ENCODE data around the gene HOXD10.

Gene HOXD10

DNA sequence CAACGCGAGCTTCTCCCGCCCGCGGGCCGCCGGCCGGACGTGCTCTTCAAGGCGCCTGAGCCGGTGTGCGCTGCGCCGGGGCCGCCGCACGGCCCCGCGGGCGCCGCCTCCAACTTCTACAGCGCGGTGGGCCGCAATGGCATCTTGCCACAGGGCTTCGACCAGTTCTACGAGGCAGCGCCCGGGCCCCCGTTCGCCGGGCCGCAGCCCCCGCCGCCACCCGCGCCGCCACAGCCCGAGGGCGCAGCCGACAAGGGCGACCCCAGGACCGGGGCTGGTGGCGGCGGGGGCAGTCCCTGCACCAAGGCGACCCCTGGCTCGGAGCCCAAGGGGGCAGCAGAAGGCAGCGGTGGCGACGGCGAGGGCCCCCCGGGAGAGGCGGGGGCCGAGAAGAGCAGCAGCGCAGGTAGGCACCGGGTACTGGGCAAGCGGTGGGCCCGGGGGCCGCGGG, 8.8 kb upstream of the HOXD10 start:
- no peak for DNase-seq (ENCODE audit: low spot score)

DNA sequence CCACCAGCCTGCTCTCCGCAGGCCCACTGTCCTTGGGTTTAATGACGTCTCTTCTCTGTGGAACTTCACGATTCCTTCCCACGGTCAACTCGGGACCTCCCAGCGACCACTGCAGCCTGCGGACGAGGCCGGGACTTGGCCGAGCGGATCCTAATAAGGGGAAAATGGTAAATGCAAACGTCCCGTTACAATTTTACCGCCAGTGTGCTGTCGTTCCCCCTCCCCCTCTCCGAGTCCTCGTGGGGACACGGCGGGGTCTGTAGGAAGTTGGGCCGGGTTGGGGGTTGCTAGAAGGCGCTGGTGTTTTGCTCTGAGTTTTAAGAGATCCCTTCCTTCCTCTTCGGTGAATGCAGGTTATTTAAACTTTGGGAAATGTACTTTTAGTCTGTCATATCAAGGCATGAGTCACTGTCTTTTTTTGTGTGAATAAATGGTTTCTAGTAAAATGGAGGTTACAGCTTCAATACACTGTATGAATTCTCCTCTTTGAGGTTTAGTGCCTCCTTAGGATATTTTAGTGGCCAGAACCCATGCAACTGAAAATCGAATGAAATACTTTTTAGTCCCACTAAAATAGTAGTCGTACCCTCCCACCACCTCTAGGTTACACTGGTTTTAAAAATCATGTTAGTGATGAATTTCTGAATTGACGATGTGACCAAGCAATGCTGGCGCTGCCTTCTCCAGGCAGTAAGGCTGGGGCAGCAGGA, 7.2 kb upstream of the HOXD10 start:
- no peak for DNase-seq (ENCODE audit: low spot score)

DNA sequence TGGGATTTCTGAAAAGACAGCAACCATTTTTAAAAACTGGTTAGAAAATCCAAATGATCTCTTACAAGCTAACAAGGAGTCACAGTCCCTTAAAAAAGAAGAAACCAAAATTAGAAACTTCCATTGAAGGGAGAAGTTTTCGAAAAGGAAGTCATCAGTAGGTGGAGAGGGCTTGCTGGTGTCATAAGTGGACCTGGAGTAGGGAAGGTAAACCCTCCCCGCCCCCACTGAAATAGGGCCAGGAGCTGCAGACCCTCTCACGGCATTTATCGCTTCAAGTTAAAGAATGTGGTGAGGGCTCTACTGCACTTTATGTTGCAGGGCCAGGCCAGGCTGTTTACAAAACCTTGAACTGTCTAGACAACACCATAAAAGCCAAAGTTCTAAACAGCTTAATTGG, 6.6 kb upstream of the HOXD10 start:
- DNase-seq (ENCODE audit: low spot score) = no peak

DNA sequence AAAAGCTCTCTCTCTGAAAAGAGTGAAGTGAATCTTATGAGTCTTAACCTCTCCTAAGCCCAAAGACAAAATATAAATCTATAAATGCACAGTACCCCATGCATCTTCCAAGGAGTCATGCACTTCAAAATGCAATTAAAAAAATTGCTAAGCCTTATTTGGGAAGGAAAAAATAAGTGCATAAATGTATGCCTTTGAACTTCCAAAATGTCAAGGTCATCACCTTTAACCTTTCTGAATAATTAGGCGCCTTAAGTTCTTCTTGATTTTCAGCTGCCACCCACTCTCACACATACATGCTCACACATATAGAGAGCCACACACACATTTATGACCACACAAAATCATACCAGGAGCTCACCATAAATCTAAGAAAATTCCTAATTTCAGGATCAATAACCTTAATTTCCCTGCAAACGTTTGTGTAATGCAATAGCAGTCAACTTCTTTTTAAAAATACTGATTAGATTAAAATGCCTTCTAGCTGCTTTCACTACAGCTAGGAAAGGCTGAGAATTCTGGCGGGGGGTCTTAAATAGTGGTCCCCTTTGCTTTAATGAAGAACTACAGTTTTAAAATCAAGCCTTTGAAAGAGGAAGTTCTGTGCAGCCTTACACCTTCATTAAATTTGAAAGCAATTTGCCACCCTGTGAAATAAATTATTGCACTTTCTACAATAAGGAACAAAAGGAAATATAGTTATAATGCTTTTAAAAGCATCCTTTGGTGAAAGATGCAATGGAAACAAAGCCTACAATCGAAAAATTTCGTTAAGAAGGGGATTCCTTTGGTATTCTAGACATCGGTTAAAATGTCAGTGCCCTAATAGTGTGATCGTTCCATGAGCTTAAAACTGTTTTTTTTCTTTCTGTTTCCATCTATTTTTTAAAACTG, 5.9 kb upstream of the HOXD10 start:
- no peak for DNase-seq (ENCODE audit: low spot score)

DNA sequence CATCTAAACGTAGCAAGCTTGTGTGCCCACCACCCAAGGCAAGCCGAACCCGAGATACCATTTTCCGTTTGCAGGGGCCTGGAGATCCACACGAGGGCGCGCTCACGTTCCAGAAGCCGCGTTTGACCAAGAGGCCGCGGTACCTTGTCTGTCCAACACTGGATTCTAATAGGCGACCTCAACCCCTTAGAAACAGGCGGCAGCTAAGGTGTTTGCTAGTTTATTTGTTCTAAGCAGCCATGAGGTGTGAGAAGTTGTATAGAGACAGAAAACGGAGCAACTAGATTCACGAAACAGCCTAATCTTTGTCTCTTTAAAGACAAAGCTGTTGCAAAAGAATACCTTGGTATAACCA, 5.3 kb upstream of the HOXD10 start:
- DNase-seq (ENCODE audit: low spot score) = no peak

DNA sequence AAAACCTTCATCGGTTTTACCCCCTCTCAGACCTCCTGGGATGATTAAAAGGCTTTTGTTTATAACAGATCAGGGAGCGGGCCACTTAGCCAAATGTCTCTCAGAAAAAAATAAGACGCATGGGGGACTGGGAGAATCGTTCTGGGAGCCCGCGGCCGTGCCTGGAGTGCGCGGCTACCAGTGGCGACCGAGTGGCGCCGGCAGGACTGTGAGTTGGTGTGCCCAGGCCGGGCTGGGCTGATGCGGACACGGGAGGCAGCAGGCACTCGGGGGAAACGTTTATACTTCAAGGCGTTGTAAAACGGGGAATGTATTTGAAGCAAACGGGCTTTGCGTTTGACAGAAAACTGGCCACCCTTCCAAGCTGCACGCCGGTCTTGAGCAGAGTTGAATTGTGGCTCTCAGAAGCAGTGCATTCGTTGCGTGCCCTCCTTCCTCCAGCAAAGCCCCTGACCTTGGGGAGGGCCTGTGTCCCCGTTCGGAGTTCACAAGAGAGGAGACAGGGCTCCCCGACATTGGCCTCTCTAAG, 4.7 kb upstream of the HOXD10 start:
- DNase-seq (ENCODE audit: low spot score) = no peak

DNA sequence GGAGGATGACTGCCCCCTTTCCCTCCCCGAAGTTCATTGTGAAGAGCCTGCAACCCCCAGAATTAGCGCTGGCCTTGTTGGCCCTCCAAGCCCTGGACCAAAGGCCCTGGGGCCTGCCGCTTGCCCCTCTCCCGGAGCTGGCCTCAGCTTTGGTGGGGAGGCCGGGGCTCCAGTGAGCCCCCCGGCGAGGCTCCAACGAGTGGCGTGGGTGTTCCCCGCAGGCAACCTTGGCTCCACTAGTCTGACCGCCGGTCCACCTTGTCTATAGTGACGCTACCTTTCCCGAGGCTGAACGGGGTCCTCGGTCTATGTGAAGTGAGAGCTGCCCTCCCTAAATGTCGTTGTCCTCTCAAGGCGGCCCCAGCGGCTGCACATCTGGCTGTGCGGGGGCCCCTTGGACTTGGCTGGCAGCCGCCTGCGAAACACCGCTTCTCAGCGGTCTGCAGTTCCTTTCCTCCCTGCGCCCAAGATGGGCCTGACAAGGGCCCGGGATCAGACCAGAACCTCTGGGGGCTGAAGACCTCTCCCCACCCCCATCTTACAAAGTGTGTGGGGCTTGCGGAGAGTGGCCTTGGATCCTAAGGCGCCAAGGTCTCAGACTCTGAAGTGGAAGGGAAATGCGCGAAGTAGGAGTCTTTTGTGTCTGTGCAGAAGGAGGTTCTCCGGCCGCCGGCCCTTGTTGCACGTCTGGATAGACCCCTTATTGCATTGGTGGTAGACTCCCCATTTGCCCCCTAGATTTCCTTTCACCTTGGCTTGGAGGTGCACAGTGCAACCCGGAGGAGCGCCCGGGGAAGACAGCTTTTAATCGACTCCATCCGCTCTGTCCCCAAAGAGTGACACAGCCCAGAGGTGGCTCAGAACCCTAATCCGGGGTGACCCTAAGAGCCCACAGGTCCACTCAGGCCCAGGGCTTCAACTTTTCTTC, 3.9 kb upstream of the HOXD10 start:
- DNase-seq (ENCODE audit: low spot score) = no peak

DNA sequence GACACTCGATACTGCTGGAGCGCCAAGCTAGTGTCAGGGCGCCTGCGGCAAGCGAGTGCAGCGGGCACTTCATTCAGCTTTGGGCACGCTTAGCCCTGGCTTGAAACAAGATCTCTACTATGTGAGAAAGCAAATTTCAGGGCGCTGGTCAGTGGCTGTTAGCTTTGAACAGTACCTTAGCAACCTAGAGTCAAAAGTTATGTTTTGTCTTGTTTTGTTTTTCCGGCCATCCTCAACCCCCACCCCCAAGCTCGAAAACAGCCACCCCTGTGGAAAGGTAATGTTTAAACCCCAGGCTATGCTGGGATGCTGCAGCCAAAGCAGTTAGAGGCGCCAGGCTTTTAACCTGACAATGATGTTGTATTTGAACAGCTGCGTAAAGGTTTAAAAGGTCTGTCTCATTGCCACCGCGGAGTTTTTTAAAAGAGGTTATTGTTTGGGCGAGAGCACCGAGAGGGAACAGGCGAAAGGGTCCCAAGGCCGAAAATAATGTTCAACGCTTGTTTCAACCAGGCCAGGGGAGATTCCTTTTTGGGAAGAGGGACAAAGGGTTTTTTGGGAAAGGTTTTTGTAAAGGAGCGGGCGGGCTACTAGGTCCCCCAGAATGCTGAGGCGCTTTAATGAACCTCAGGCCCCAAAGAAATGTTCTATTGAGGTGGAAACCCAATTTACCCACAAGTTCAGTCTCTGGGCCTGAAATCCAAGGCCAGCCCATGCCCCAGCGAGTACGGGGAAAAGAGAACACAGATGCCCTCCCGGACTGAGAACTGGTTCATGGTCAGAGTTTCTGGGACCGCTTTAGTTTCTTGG, 2.3 kb upstream of the HOXD10 start:
- no peak for DNase-seq (ENCODE audit: low spot score)

DNA sequence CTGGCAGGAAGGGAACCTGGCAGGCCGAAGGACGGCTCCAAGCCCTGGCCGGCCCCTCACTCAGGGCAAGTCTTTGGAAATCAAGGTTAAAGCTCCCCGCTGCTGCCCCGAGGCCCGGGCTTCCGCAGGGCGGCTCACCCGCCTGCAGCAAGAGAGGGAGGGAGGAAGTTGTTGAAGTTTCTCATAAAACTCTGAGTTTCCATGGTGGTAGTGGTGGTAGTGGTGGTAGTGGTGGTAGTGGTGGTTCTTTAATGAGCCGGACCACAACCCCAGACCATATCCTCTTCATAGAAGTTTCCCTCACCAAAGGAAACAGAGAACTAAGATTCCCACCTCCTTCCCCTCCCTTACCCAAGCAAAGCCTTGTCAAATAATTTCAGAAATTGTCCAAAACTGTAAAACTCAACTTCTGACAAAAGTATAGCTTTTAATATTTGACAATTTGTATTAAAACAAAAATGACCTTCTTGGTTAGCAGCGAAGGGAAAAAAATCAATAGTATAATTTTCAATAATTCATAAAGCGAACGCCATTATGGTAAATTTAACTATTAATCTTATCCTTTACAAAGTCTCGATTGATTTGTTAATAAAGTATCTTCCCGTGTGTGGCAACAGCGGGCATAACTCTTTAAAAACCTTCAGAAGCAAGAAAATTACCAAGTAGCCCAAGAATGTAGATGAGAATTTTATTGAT, 1.5 kb upstream of the HOXD10 start:
- DNase-seq (ENCODE audit: low spot score) = no peak

DNA sequence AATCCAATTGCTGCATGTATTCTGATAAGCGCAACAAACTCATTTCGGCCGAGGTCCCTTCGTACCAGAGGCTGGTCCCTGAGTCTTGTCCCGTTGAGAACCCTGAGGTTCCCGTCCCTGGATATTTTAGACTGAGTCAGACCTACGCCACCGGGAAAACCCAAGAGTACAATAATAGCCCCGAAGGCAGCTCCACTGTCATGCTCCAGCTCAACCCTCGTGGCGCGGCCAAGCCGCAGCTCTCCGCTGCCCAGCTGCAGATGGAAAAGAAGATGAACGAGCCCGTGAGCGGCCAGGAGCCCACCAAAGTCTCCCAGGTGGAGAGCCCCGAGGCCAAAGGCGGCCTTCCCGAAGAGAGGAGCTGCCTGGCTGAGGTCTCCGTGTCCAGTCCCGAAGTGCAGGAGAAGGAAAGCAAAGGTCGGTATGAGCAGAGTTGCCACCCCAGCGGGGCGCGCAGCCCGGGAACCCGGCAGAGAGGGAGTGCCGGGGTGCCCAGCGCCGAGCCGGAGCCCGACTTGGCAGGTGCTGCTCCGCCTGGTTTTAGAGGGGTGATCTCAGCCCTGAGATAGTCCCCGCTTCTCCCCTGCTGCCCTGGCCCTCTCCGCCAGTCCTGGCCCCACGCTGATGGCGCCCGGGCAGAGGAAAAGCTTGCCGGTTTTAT, 714 bp downstream of the HOXD10 start:
- DNase-seq (ENCODE audit: low spot score) = no peak

DNA sequence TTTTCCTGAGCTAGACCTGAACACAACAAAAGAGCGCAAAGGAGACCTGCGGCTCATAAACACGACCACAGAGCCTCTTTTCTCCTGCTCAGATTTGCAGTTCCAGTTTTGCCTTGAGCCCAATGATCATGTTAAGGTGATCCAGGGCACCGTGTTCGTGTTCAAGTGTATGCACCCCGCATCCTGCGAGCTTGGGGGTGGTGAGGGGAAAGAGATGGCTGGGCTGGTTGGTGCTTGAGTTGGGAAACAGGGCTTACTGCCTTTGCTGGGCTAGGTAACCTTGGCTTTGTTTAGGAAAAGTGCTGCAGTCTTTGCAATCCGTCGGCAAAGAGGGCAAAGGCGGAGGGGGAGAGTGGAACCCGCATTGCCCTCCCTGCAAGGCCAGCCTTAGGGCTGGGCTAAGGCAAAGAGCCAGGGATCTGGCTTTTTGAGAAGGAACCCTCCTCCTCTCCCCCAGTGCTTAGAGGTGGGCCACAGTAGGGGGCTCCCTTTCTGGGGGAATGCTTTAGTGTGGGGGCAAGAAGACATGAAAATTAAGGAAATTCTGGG, 1.3 kb downstream of the HOXD10 start:
- no peak for DNase-seq (ENCODE audit: low spot score)

DNA sequence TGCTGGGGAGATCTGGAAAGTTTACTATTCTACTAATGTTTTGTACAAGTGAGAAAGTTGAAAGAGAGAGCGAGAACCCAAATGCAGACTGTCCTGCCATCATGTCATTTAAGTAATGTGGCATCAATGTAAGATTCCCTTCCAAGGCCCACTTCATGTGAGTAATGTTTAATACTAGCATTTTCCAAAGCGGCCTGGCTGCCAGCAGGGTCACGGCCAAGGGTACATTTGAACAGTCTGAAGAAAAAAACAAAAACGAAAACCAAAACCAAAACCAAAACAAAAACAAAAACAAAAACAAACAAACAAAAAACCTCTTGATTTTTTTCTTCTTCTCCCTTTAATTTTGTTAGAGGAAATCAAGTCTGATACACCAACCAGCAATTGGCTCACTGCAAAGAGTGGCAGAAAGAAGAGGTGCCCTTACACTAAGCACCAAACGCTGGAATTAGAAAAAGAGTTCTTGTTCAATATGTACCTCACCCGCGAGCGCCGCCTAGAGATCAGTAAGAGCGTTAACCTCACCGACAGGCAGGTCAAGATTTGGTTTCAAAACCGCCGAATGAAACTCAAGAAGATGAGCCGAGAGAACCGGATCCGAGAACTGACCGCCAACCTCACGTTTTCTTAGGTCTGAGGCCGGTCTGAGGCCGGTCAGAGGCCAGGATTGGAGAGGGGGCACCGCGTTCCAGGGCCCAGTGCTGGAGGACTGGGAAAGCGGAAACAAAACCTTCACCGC, 2.2 kb downstream of the HOXD10 start:
- DNase-seq (ENCODE audit: low spot score) = no peak

DNA sequence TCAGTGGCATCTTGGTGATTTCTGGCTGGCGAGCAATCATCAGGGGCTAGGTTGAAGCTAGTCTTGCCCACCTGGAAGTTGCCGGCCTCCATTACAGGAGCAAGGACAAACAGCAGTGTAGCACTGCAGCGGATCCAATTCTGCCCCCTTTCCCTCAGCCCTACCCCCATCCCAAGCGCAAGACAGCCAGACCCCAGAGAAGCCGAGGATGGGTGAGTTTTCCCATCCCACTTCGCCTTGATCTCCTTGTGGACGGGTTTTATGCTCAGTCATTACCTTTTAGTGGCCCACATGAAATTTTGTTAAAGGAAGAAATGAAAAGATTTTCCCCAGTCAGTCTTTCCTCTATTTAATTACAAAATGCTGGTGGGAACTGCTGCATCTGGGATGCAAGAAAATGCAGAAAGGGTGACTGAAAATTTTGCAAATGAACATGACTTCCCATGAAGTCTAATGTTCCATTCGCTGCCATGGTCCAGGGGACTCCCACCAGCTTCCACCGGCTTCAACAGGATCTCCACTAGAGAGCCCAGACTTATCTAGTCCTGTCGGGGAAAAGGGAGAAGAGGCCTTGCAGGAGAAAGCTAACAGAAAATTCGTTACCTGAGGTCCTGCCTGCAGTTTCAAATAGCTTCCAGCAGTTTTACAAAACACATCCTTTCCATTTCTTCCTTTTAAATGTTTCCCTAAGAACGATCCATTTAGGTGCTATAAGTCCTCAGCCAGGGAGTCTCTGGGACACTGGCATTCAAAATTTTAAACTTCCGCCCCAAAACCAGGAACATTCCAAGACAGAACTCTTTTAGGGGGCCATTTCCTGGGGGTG, 4.0 kb downstream of the HOXD10 start:
- DNase-seq (ENCODE audit: low spot score) = no peak

DNA sequence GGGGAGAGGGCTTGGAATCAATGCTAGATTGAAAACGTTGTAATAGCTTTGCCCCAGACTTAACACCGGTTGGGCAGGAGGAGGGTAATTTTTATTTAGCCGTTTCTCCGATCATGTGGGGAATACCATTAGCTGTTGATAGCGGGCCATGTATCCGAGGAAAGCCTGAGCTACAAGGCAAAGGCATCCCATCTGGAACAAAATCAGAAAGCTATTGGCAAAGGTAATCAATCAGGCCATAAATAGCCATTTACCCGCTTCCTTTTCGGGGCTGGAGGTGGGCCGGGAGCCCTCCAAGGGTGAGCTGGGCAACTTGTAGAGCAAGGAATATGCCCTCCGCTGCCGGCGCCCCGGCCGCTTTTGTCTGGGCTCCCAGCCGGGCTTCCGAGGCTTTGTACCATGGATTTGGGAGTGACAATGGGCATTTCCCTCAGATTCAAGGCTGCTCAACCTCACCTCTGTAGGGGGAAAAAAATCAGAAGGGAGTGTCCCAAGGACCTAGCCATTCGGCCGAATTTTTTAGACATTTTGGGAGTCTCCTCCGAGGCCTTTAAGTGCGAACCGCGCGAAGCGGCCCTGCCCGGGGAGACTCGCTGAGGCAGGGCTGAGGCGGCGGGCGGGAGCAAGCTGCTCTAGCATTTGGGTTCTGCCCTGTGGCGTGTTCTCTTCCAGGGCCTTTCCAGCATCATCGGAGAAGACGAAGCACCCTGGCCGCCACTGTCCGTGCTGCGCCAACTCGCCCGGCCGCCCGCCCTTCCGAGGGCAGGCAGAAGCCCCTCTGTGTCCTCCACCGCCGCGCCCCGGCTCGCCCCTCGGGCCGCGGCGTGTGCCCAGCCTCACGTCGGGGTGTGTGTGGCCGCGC, 4.8 kb downstream of the HOXD10 start:
- no peak for DNase-seq (ENCODE audit: low spot score)

DNA sequence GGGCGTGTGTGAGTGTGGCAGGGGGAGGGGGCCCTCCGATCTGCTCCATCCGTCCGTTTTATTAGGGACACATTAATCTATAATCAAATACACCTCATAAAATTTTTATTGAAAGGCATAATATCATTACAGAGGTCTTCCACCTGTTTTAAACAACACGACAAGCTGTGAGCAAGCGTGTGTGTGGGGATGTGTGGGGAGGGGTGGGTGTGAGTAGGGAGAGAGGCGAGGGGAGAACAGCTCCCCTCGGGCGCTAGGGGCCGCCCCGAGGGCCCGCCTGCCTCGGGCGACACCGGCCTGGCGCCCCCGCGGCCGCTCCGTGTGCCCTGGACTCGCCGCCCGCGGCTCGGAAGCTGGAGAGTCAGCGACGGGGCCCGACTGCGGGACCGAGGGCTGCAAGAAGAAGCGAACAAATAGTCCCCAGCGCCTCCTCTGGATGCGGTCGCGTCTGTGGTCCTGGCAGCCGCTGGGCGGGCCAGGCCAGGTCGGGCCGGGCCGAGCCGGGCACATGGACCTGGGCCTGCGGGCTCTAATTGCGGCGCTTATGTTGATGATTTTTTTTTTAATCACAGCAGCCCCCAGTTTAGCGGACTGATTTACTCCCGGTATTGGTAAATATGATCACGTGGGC, 5.6 kb downstream of the HOXD10 start:
- no peak for DNase-seq (ENCODE audit: low spot score)

DNA sequence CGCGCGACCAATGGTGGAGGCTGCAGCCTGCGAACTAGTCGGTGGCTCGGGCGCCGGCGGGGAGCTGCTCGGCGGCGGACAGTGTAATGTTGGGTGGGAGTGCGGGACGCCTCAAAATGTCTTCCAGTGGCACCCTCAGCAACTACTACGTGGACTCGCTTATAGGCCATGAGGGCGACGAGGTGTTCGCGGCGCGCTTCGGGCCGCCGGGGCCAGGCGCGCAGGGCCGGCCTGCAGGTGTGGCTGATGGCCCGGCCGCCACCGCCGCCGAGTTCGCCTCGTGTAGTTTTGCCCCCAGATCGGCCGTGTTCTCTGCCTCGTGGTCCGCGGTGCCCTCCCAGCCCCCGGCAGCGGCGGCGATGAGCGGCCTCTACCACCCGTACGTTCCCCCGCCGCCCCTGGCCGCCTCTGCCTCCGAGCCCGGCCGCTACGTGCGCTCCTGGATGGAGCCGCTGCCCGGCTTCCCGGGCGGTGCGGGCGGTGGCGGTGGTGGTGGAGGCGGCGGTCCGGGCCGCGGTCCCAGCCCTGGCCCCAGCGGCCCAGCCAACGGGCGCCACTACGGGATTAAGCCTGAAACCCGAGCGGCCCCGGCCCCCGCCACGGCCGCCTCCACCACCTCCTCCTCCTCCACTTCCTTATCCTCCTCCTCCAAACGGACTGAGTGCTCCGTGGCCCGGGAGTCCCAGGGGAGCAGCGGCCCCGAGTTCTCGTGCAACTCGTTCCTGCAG, 6.3 kb downstream of the HOXD10 start, which contains the start of gene HOXD9:
Gene HOXD9 (plus strand): TSS at position 37 of the 728 bp plus-strand sequence. CDS start 50 bp downstream, at position 87.
- DNase-seq (ENCODE audit: low spot score) = no peak
